Epithelial cell of proximal tubule (primary cell): ENCODE data around the gene DAZL. TPM values are rescaled to one million over a fixed set of nuclear protein-coding genes. Genes with fewer than 3 reads are reported as not detected.

ENCODE experiments used
- DNase-seq: peaks from one replicate; pipeline ENCODE4 v3.0.0-alpha.2; 2011; ENCODE audit warnings: low read depth
- H3K4me3 ChIP-seq: 2 replicates; pipeline ENCODE4 v1.5.1; 2011; ENCODE audit warnings: low read depth, mild to moderate bottlenecking, low read length
- total RNA-seq: library from RNA; depleted of rRNA; stranded (reverse); fragments of >200 nt; gene quantifications from 2 replicates; pipeline ENCODE4 v1.2.3, GENCODE V29; 2015
- TF ChIP-seq, protein P1 (sequence below): conservative IDR thresholded peaks from 2 replicates; pipeline ENCODE4 v1.5.1; 2012; ENCODE audit warnings: low read depth, mild to moderate bottlenecking, low read length

Gene DAZL
- total RNA-seq, 1 donor from 2014 or later, result not detected

DNA sequence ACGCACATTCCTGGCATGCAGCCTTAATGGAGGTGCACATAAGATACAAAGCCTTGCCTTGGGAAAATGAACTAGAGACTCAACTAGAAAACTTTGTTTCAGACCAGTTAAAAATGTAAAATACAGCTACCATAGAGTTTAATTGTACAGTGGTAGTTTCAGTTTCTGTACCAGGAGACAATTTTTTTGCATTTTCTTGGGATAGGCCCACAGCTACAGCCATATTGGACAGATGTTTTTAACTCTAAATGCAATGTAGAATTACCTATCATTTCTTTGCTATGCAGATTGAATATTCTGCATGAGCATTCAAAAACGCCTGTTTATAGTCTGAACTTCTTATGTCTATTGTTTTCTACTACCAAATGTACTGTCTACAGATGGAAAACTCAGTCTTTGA is 20.3 kb downstream of the DAZL start:
- H3K4me3 ChIP-seq, result no peak overlapping the region
- DNase-seq, result no peak
- TF ChIP-seq, protein P1, sequence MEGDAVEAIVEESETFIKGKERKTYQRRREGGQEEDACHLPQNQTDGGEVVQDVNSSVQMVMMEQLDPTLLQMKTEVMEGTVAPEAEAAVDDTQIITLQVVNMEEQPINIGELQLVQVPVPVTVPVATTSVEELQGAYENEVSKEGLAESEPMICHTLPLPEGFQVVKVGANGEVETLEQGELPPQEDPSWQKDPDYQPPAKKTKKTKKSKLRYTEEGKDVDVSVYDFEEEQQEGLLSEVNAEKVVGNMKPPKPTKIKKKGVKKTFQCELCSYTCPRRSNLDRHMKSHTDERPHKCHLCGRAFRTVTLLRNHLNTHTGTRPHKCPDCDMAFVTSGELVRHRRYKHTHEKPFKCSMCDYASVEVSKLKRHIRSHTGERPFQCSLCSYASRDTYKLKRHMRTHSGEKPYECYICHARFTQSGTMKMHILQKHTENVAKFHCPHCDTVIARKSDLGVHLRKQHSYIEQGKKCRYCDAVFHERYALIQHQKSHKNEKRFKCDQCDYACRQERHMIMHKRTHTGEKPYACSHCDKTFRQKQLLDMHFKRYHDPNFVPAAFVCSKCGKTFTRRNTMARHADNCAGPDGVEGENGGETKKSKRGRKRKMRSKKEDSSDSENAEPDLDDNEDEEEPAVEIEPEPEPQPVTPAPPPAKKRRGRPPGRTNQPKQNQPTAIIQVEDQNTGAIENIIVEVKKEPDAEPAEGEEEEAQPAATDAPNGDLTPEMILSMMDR, result no peak

DNA sequence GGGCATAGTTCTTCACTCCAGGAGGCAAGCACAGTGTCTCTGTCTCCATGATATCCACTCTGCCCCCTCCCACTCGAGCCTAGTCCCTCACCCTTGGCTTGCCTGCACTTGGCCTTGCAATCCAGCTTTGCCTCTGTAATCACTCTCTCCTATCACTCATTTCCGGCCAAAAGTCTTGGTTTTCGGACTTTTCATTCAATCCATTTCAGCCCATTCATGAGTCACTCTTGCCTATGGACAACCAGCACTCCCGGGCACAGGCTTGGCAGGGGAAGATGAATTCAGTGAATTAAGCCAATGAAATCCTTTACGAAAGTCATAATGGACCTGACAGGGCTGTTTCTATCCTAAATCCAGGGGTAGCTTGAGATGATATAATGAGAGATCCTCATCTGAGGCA is 21.7 kb downstream of the DAZL start:
- TF ChIP-seq, protein P1, result no peak
- DNase-seq, result no peak

DNA sequence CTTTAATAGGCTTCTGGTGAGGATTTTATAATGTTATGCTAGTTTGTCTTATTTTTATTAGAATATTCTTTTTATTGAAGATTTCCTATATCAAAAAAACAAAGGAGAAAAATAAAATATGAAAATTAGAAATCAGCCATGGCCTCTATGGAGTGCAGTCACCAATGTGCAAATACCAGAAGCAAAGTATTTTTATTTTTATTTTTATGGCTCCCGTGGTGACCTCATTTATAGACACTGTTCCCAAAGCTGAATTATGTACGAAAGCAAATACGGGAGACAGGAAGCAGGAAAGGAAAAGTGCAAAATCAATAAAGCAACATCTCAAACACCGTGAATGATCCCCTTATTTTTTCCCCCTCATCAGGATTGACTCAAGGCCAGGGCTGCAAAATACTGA is 35.1 kb downstream of the DAZL start:
- H3K4me3 ChIP-seq, result no peak overlapping the region
- DNase-seq, result no peak
- TF ChIP-seq, protein P1, result no peak

More for the DNA sequence above, 21.7 kb downstream of the DAZL start:
- H3K4me3 ChIP-seq, result no peak overlapping the region

DNA sequence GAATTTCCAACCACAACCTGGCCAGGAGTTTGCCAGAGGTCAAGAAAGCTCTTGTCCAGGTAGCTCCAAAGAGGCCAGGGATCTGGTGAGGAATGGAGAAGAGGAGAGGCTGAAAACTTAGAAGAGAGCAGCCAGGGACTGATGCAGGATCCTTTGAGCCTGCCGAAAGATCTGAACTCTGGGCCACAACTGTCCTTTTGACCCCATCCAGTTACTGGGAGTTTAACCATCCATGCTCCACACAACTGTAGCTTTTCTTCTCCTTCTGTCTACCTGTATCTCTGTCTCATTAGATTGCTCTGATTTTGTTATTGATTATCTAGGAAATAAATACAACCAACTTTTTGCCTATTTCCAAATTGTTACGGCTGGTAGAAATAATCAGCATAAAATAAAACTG is 36.7 kb downstream of the DAZL start:
- DNase-seq, result no peak
- H3K4me3 ChIP-seq, result no peak overlapping the region
- TF ChIP-seq, protein P1, result no peak

DNA sequence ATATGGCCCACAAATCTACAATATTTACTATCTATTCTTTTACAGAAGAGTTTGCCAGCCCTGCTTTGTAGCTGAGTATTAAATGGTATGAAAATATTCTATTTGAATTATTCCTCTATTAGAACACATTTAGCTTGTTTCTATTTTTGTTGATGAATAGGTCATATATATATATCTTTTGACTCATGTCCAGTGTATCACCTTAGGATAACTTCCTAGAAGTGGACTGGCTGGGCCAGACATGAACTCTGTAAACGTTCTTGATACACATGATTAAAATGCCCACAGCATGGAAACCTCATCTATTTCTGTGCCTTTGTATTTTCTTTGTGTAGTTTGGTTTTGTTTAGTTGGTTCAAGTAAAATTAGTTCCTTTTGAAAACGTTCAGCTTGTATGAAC is 37.1 kb downstream of the DAZL start:
- no peak for DNase-seq
- TF ChIP-seq, protein P1, result no peak
- no peak overlapping the region for H3K4me3 ChIP-seq

DNA sequence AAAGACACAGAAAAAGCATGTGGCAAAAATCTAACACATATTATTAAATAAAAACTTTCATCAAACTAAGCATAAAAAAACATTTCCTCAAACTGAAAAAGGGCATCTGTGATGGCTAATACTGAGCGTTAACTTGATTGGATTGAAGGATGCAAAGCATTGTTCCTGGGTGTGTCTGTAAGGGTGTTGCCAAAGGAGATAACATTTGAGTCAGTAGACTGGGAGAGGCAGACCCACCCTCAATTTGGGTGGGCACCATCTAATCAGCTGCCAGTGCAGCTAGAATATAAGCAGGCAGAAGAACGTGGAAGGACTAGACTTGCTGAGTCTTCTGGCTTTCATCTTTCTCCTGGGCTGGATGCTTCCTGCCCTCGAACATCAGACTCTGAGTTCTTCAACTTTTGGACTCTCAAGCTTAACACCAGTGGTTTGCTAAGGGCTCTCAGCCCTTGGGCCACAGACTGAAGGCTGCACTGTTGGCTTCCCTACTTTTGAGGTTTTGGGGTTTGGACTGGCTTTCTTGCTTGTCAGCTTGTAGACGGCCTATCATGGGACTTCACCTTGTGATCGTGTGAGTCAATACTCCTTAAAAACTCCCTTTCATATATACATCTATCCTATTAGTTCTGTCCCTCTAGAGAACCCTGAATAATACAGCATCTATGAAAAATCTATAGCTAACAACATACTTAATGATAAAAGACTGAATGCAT is 45.4 kb downstream of the DAZL start:
- TF ChIP-seq, protein P1, result no peak
- DNase-seq, result no peak
- no peak overlapping the region for H3K4me3 ChIP-seq

DNA sequence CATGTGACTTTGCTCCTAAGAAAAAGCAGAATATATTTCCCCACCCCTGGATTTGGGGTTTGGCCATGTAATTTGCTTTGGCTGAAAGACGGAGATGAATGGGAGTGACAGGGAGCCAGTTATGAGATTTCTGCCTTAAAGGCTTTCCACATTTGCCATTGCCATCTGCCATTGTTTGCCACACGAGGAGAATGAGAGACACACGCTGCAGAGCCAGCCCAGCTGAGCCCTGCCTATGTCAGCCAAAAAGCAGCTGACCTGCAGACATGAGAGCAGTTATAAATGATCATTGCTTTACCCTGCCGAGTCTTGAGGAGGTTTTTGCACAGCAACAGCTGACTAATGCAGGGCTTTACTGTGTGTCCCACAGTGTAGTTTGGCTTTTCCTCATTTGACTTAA is 51.1 kb downstream of the DAZL start:
- no peak overlapping the region for H3K4me3 ChIP-seq
- TF ChIP-seq, protein P1, result no peak
- DNase-seq, result no peak
